HG03095 (cell line): ENCODE measurements around the gene RPTOR.
"Not testable (repeated sequence)": the region's sequence is repeated elsewhere in the genome, so short reads cannot be mapped to it uniquely, and the experiment has no call there.

Experiments
- ATAC-seq: cut with Tn5 transposase; IDR thresholded peaks from one replicate; pipeline ENCODE4 v1.9.1; 2021; ENCODE audit warnings: moderate library complexity; ENCODE audit not compliant: unreplicated experiment

RPTOR gene

GRCh38 chr17:80692931-80693467, 148.4 kb downstream of the RPTOR start:
- no peak for ATAC-seq

GRCh38 chr17:80693511-80693910, 148.9 kb downstream of the RPTOR start:
- ATAC-seq = no peak

GRCh38 chr17:80694085-80694991, 149.7 kb downstream of the RPTOR start:
- ATAC-seq = no peak

- no peak for ATAC-seq
These were observed 150.6 kb downstream of the RPTOR start for GRCh38 chr17:80694992-80695912.

- ATAC-seq = no peak
These were observed 151.3 kb downstream of the RPTOR start for GRCh38 chr17:80695979-80696378.

GRCh38 chr17:80696456-80696855, 151.8 kb downstream of the RPTOR start:
- ATAC-seq = no peak

- ATAC-seq = no peak
These were observed 152.3 kb downstream of the RPTOR start for GRCh38 chr17:80696964-80697363.

- no peak for ATAC-seq
These were observed 153.7 kb downstream of the RPTOR start for GRCh38 chr17:80698297-80698696.

GRCh38 chr17:80699205-80699604, 154.6 kb downstream of the RPTOR start:
- ATAC-seq = not testable (repeated sequence)

GRCh38 chr17:80701730-80702129, 157.1 kb downstream of the RPTOR start:
- no peak for ATAC-seq

GRCh38 chr17:80702315-80703141, 157.9 kb downstream of the RPTOR start:
- no peak for ATAC-seq

GRCh38 chr17:80703142-80703478, 158.5 kb downstream of the RPTOR start:
- no peak for ATAC-seq

GRCh38 chr17:80704381-80704819, 159.8 kb downstream of the RPTOR start:
- no peak for ATAC-seq

GRCh38 chr17:80704894-80705293, 160.3 kb downstream of the RPTOR start:
- no peak for ATAC-seq

- no peak for ATAC-seq
These were observed 161.3 kb downstream of the RPTOR start for GRCh38 chr17:80705988-80706387.

GRCh38 chr17:80706463-80706867, 161.8 kb downstream of the RPTOR start:
- no peak for ATAC-seq

GRCh38 chr17:80708480-80708879, 163.8 kb downstream of the RPTOR start:
- no peak for ATAC-seq

- ATAC-seq = no peak
These were observed 164.6 kb downstream of the RPTOR start for GRCh38 chr17:80709090-80709695.

GRCh38 chr17:80710714-80711302, 166.2 kb downstream of the RPTOR start:
- no peak for ATAC-seq

- ATAC-seq = no peak
These were observed 167.5 kb downstream of the RPTOR start for GRCh38 chr17:80712089-80712488.
